SU-DHL-6 (cell line): ENCODE results near the gene ZNF653.
"Not testable (repeated sequence)": the region's sequence is repeated elsewhere in the genome, so short reads cannot be mapped to it uniquely, and the experiment has no call there.

Source experiments
- H2AFZ ChIP-seq: fragments of 200-600 bp; sonication (generic); 2 replicates; pipeline ENCODE4 v1.6.1; 2014; ENCODE audit warnings: low read depth, mild to moderate bottlenecking, moderate library complexity, mixed read lengths, antibody characterized with exemption, low read length; ENCODE audit not compliant: severe bottlenecking
- H3F3A ChIP-seq: fragments of 200-600 bp; shearing (Covaris generic); 2 replicates; pipeline ENCODE4 v1.6.0; 2016; ENCODE audit warnings: antibody characterized with exemption, mild to moderate bottlenecking; ENCODE audit not compliant: insufficient read depth
- H3K27ac ChIP-seq: fragments of 200-600 bp; sonication (generic); 2 replicates; pipeline ENCODE4 v1.5.1; 2016; ENCODE audit warnings: low read depth, mild to moderate bottlenecking, low read length, moderate library complexity, mixed read lengths
- H3K27me3 ChIP-seq: fragments of 200-600 bp; sonication (generic), shearing (Covaris generic); 2 replicates; pipeline ENCODE4 v1.6.0; 2014; ENCODE audit warnings: mild to moderate bottlenecking, low read length
- H3K36me3 ChIP-seq: fragments of 200-600 bp; sonication (generic); 2 replicates; pipeline ENCODE4 v1.6.1; 2014; ENCODE audit warnings: mild to moderate bottlenecking, low read length, mixed read lengths
- H3K4me2 ChIP-seq: fragments of 300-600, 200-600 bp; shearing (Covaris generic), sonication (generic); 2 replicates; pipeline ENCODE4 v1.6.0; 2014; ENCODE audit warnings: low read length, low read depth, mild to moderate bottlenecking; ENCODE audit not compliant: poor library complexity, severe bottlenecking
- H3K4me3 ChIP-seq: fragments of 200-600 bp; sonication (generic); 2 replicates; pipeline ENCODE4 v1.5.1; 2014; ENCODE audit warnings: antibody characterized with exemption, low read length, mild to moderate bottlenecking, mixed read lengths; ENCODE audit not compliant: insufficient read depth, poor library complexity, severe bottlenecking
- H3K79me2 ChIP-seq: fragments of 200-600 bp; sonication (generic); 2 replicates; pipeline ENCODE4 v1.6.1; 2014; ENCODE audit warnings: mild to moderate bottlenecking, low read length, moderate library complexity; ENCODE audit not compliant: insufficient read depth
- H3K9ac ChIP-seq: fragments of 200-600 bp; sonication (generic); 2 replicates; pipeline ENCODE4 v1.7.0; 2014; ENCODE audit warnings: mild to moderate bottlenecking, low read length
- H3K9me2 ChIP-seq: fragments of 200-600 bp; sonication (generic); replicated peaks from 2 replicates; pipeline ENCODE4 v1.6.1; 2014; ENCODE audit warnings: low read length; ENCODE audit not compliant: insufficient read depth
- H3K9me3 ChIP-seq: fragments of 200-600 bp; sonication (generic); 2 replicates; pipeline ENCODE4 v1.6.1; 2014; ENCODE audit warnings: low read length, mixed read lengths; ENCODE audit not compliant: insufficient read depth
- H4K20me1 ChIP-seq: fragments of 200-600 bp; sonication (generic); 2 replicates; pipeline ENCODE4 v1.6.1; 2014; ENCODE audit warnings: low read depth, mild to moderate bottlenecking, antibody characterized with exemption, low read length, moderate library complexity, mixed read lengths
- CTCF ChIP-seq: fragments of 200-600 bp; sonication (generic); IDR thresholded peaks from one replicate; pipeline ENCODE4 v1.5.1; 2017; ENCODE audit warnings: antibody characterized with exemption, mild to moderate bottlenecking, low read length, moderate library complexity; ENCODE audit not compliant: insufficient read depth, poor library complexity, severe bottlenecking
- EZH2phosphoT487 ChIP-seq: fragments of 200-600 bp; sonication (generic), shearing (Covaris generic); conservative IDR thresholded peaks from 2 replicates; pipeline ENCODE4 v1.6.1; 2018; ENCODE audit warnings: mild to moderate bottlenecking, antibody characterized with exemption, low read length, moderate library complexity, mixed read lengths

ZNF653 gene

DNA sequence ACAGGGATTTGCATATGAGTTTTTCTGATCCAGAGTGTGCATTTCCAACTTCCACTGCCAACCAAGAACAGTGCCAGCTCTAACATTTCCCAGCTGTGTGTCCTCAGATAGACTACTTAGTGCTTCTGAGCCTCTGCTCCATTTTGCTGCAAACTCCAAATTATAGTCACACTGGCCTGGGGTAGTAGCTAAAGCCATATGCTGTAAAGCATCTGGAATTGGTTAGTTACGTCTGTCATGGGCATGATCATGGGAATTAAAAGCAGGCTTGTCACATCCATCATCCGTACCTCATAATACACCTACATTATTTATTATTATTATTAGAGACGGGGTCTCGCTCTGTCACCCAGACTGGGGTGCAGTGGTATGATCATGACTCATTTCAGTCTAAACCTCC is 31.9 kb downstream of the ZNF653 start:
- H3K9me3 ChIP-seq, result no peaks in the 10 kb centered on the region
- no peaks in the 10 kb centered on the region for H3K79me2 ChIP-seq
- no peak overlapping the region for H2AFZ ChIP-seq
- no peak overlapping the region for H3K9ac ChIP-seq
- no peak overlapping the region for H3K4me3 ChIP-seq
- no peaks in the 10 kb centered on the region for H3K36me3 ChIP-seq
- no peak overlapping the region for H3K27ac ChIP-seq
- TF ChIP-seq EZH2phosphoT487 (no peak), CTCF (no peak)
- H3F3A ChIP-seq, result no peaks in the 10 kb centered on the region
- H3K27me3 ChIP-seq, result no peaks in the 10 kb centered on the region
- H4K20me1 ChIP-seq, result no peaks in the 10 kb centered on the region
- no peak overlapping the region for H3K4me2 ChIP-seq
- no peaks in the 10 kb centered on the region for H3K9me2 ChIP-seq

DNA sequence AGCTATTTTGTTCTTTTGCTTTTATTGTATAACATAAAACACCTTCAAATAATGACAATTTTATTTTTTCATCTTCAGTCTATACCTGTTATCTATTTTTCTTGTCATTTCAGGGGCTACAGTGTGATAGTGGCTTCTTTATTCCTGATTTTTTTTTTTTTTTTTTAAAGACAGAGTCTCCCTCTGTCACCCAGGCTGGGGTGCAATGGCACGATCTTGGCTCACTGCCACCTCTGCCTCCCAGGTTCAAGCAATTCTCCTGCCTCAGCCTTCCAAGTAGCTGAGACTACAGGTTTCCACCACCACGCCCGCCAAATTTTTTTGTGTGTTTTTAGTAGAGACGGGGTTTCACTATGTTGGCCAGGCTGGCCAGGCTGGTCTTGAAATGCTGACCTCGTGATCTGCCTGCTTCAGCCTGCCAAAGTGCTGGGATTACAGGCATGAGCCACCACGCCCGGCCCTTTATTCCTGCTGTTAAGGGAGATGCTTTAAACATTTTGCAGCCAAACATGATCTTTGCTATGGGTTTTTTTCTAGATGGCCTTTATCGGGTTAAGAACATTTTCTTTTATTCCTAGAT is 37.3 kb downstream of the ZNF653 start:
- H3K4me3 ChIP-seq, result not testable (repeated sequence)

GRCh38 chr19:11465600-11465999 is 40.0 kb downstream of the ZNF653 start:
- H3K27ac ChIP-seq, result no peak overlapping the region
- no peak overlapping the region for H3K4me3 ChIP-seq
- no peak overlapping the region for H3K9ac ChIP-seq
- no peak overlapping the region for H3K4me2 ChIP-seq
- H3K27me3 ChIP-seq, result no peaks in the 10 kb centered on the region
- no peaks in the 10 kb centered on the region for H3K9me3 ChIP-seq
- no peak overlapping the region for H2AFZ ChIP-seq
- H3K9me2 ChIP-seq, result no peaks in the 10 kb centered on the region
- no peaks in the 10 kb centered on the region for H4K20me1 ChIP-seq
- TF ChIP-seq CTCF, result no peak
- no peak for TF ChIP-seq EZH2phosphoT487
- H3F3A ChIP-seq, result no peaks in the 10 kb centered on the region
- H3K79me2 ChIP-seq, result no peaks in the 10 kb centered on the region
- H3K36me3 ChIP-seq, result no peaks in the 10 kb centered on the region

More for the DNA sequence above, 37.3 kb downstream of the ZNF653 start:
- not testable (repeated sequence) for H3K27ac ChIP-seq, H3K4me2 ChIP-seq, H3K27me3 ChIP-seq, H3K9me3 ChIP-seq, H3K79me2 ChIP-seq, H4K20me1 ChIP-seq, H3F3A ChIP-seq, H2AFZ ChIP-seq, H3K36me3 ChIP-seq, H3K9ac ChIP-seq, H3K9me2 ChIP-seq

DNA sequence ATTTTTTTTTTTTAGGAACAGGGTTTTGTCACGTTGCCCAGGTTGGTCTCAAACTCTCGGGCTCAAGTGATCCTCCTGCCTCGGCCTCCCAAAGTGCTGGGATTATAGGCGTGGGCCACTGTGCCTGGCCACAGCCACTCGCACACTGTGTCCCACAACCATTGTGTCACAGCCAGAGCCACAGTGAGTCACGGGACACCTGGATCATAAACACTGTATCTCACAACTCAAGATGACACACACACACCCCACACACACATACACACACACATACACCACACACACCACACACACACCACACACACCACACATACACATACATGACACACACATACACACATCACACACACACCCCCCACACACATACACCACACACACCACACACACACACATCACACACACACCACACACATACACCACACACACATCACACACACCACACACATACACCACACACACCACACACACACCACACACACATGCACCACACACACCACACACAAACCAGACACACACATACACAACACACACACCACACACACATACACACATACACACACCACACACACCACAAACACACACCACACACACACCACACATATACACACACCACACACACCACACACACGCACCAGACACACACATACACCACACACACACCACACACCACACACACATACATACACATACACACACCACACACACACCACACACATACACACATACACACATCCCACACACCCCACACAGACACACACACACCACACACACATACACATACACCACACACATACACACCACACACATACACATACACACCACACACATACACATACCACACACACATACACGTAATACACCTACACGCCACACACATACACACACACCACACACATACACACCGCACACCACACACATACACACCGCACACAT is 41.0 kb downstream of the ZNF653 start:
- Histone ChIP-seq H3K9me3 (no peaks in the 10 kb centered on the region), H3K4me2 (no peak overlapping the region), H3K4me3 (no peak overlapping the region), H3K36me3 (no peaks in the 10 kb centered on the region), H2AFZ (no peak overlapping the region), H3K9me2 (no peaks in the 10 kb centered on the region), H4K20me1 (no peaks in the 10 kb centered on the region), H3K9ac (no peak overlapping the region), H3F3A (no peaks in the 10 kb centered on the region), H3K79me2 (no peaks in the 10 kb centered on the region), H3K27ac (no peak overlapping the region), H3K27me3 (no peaks in the 10 kb centered on the region)
- TF ChIP-seq EZH2phosphoT487, result no peak
- TF ChIP-seq CTCF, result no peak
